Measurements from ENCODE around the gene CELF2.

The CELF2 gene

DNA sequence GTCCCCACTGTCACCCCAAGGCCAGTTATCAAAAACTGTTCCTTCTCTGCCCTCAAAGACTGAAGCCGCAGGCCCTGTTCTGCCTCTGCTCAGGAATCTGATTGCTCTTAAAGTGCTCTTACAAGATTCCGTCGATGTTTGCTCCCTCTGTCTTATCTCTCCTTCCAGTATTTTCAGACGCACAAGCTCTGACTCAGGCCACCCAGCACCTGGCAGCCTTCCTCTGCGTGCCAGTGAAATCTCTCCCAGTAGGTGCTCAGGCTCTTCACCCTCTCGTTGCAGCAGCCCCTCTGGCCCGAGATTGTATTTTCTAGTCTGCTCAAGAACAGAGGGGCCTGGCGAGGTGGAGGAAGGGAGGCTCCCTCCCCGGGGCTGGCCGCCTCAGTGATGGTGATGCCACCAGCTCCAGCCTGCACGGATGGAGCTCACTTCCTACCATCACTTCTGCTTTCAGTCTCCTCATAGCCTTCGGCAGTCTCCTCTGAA, 317.5 kb downstream of the CELF2 start:
- TF ChIP-seq PPARA (CRISPR knock-in tag; IDR thresholded peaks at IDR 0.05; ENCODE audit: borderline replicate concordance) = no peak
- TF ChIP-seq, protein P1, sequence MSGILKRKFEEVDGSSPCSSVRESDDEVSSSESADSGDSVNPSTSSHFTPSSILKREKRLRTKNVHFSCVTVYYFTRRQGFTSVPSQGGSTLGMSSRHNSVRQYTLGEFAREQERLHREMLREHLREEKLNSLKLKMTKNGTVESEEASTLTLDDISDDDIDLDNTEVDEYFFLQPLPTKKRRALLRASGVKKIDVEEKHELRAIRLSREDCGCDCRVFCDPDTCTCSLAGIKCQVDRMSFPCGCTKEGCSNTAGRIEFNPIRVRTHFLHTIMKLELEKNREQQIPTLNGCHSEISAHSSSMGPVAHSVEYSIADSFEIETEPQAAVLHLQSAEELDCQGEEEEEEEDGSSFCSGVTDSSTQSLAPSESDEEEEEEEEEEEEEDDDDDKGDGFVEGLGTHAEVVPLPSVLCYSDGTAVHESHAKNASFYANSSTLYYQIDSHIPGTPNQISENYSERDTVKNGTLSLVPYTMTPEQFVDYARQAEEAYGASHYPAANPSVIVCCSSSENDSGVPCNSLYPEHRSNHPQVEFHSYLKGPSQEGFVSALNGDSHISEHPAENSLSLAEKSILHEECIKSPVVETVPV (CRISPR knock-in tag; IDR thresholded peaks at IDR 0.05) = no peak
- TF ChIP-seq ZNF8 (CRISPR knock-in tag; IDR thresholded peaks at IDR 0.05) = no peak
- TF ChIP-seq ARNTL (CRISPR knock-in tag; IDR thresholded peaks at IDR 0.05; ENCODE audit: borderline replicate concordance, low read depth) = no peak
- TF ChIP-seq OSR1 (CRISPR knock-in tag; IDR thresholded peaks at IDR 0.05) = no peak
- TF ChIP-seq, protein P2, sequence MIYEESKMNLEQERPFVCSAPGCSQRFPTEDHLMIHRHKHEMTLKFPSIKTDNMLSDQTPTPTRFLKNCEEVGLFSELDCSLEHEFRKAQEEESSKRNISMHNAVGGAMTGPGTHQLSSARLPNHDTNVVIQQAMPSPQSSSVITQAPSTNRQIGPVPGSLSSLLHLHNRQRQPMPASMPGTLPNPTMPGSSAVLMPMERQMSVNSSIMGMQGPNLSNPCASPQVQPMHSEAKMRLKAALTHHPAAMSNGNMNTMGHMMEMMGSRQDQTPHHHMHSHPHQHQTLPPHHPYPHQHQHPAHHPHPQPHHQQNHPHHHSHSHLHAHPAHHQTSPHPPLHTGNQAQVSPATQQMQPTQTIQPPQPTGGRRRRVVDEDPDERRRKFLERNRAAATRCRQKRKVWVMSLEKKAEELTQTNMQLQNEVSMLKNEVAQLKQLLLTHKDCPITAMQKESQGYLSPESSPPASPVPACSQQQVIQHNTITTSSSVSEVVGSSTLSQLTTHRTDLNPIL (CRISPR knock-in tag; IDR thresholded peaks at IDR 0.05; ENCODE audit: low read depth) = no peak
- ATAC-seq = no peak

DNA sequence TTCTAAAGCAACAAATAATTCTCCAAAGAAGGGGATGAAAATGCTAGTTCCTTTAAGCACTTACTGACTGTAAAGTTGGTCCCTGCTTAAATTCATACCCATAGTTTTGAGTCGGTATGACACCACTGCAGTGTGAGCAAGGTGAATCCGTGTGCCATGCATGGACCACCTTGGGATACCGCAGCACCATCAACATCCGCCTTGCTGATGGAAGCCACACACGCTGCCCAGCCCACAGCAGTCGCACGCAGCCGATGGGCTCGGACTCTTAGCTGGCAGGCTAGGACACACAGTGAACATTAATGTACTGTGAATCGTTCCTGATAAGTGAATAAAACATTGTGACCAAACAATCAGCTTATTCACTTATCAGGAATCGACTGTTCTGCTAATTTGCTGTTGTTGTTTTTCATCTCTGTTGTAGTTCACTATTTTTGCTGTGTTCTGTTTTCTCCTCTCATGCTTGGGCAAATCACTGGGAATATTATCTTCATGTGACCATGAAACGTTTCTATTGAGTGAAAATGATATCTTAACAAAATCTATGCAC, 318.3 kb downstream of the CELF2 start:
- TF ChIP-seq ZNF70 (CRISPR knock-in tag; IDR thresholded peaks at IDR 0.05) = no peak
- TF ChIP-seq, protein P3, sequence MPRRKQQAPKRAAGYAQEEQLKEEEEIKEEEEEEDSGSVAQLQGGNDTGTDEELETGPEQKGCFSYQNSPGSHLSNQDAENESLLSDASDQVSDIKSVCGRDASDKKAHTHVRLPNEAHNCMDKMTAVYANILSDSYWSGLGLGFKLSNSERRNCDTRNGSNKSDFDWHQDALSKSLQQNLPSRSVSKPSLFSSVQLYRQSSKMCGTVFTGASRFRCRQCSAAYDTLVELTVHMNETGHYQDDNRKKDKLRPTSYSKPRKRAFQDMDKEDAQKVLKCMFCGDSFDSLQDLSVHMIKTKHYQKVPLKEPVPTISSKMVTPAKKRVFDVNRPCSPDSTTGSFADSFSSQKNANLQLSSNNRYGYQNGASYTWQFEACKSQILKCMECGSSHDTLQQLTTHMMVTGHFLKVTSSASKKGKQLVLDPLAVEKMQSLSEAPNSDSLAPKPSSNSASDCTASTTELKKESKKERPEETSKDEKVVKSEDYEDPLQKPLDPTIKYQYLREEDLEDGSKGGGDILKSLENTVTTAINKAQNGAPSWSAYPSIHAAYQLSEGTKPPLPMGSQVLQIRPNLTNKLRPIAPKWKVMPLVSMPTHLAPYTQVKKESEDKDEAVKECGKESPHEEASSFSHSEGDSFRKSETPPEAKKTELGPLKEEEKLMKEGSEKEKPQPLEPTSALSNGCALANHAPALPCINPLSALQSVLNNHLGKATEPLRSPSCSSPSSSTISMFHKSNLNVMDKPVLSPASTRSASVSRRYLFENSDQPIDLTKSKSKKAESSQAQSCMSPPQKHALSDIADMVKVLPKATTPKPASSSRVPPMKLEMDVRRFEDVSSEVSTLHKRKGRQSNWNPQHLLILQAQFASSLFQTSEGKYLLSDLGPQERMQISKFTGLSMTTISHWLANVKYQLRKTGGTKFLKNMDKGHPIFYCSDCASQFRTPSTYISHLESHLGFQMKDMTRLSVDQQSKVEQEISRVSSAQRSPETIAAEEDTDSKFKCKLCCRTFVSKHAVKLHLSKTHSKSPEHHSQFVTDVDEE (CRISPR knock-in tag; IDR thresholded peaks at IDR 0.05) = no peak
- ATAC-seq = no peak

DNA sequence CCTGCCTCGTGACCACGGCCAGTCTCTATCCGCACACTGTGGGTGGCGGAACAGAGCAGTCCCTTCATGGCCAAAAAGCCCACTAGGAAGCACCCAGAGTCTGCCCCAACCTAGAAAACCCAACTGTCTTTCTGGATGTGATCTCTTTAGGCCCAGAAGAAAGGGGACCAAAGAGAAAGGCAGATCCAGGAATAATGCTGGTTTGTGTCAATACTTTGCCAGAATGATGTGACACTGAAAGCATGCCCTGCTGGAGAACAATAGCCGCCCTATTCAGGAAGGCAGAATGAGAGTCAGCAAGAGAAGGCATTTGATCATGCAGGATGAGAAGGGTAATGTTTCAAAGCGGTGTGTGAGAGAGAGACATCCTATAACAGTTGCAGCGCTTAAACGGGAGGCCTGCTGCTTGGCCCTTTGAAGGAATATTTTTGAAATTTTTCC, 319.1 kb downstream of the CELF2 start:
- no peak for ATAC-seq

More for the DNA sequence above, 319.1 kb downstream of the CELF2 start:
- no peak for TF ChIP-seq ZNF565 (CRISPR knock-in tag; conservative IDR thresholded peaks at IDR 0.05; ENCODE audit: low read depth)
- no peak for TF ChIP-seq PPARA (CRISPR knock-in tag; IDR thresholded peaks at IDR 0.05; ENCODE audit: borderline replicate concordance)
- no peak for TF ChIP-seq ARNTL (CRISPR knock-in tag; IDR thresholded peaks at IDR 0.05; ENCODE audit: borderline replicate concordance, low read depth)
- no peak for TF ChIP-seq BACH2 (CRISPR knock-in tag; IDR thresholded peaks at IDR 0.05; ENCODE audit: borderline replicate concordance)
- TF ChIP-seq, protein P3 (CRISPR knock-in tag; IDR thresholded peaks at IDR 0.05) = no peak
- no peak for TF ChIP-seq ISL1 (CRISPR knock-in tag; IDR thresholded peaks at IDR 0.05)
- TF ChIP-seq, protein P2 (CRISPR knock-in tag; IDR thresholded peaks at IDR 0.05; ENCODE audit: low read depth) = no peak
- no peak for TF ChIP-seq ZNF8 (CRISPR knock-in tag; IDR thresholded peaks at IDR 0.05)
- TF ChIP-seq CSDC2 (CRISPR knock-in tag; IDR thresholded peaks at IDR 0.05) = no peak
- no peak for TF ChIP-seq TOX (CRISPR knock-in tag; IDR thresholded peaks at IDR 0.05; ENCODE audit: borderline replicate concordance)
- no peak for TF ChIP-seq ESRRG (CRISPR knock-in tag; IDR thresholded peaks at IDR 0.05)
- TF ChIP-seq OSR1 (CRISPR knock-in tag; IDR thresholded peaks at IDR 0.05) = no peak
- TF ChIP-seq, protein P4, sequence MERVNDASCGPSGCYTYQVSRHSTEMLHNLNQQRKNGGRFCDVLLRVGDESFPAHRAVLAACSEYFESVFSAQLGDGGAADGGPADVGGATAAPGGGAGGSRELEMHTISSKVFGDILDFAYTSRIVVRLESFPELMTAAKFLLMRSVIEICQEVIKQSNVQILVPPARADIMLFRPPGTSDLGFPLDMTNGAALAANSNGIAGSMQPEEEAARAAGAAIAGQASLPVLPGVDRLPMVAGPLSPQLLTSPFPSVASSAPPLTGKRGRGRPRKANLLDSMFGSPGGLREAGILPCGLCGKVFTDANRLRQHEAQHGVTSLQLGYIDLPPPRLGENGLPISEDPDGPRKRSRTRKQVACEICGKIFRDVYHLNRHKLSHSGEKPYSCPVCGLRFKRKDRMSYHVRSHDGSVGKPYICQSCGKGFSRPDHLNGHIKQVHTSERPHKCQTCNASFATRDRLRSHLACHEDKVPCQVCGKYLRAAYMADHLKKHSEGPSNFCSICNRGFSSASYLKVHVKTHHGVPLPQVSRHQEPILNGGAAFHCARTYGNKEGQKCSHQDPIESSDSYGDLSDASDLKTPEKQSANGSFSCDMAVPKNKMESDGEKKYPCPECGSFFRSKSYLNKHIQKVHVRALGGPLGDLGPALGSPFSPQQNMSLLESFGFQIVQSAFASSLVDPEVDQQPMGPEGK (CRISPR knock-in tag; IDR thresholded peaks at IDR 0.05; ENCODE audit: borderline replicate concordance) = no peak
- TF ChIP-seq GLIS3 (CRISPR knock-in tag; IDR thresholded peaks at IDR 0.05) = no peak

All from SK-N-SH treated with all-trans-retinoic acid at 6 μM for 48 hours (cell line).